ENCODE data around the gene ZNF772.
"Not testable (repeated sequence)": the region's sequence is repeated elsewhere in the genome, so short reads cannot be mapped to it uniquely, and the experiment has no call there.

The ZNF772 gene

GRCh38 chr19:57477191-57478008 is at the start of gene ZNF772:
ZNF772 (minus strand) TSS chr19:57477566; CDS start chr19:57477309, 257 bp downstream.
- H3K36me3 ChIP-seq (ENCODE audit: low read depth), result peaks cover 35% of the 10 kb centered on the region
- no peaks in the 10 kb centered on the region for H3K27me3 ChIP-seq (ENCODE audit: insufficient read depth, poor library complexity, severe bottlenecking)
- no peaks in the 10 kb centered on the region for H3K4me1 ChIP-seq (ENCODE audit: insufficient read depth, poor library complexity, severe bottlenecking)
- peak within 1 kb of the TSS; percentile 57 for H3K4me3 ChIP-seq (ENCODE audit: severe bottlenecking)
- ATAC-seq (ENCODE audit: low read depth), result peak; percentile 99
- TF ChIP-seq CTCF (IDR thresholded peaks at IDR 0.05; ENCODE audit: poor library complexity, severe bottlenecking), result peak; percentile 66
- peak within 1 kb of the TSS; percentile 4 for H3K27ac ChIP-seq (ENCODE audit: poor library complexity, severe bottlenecking)
- H3K9me3 ChIP-seq (ENCODE audit: severe bottlenecking), result peaks cover 31% of the 10 kb centered on the region
- DNase-seq (ENCODE audit: low spot score), result peak; percentile 85

- not testable (repeated sequence) for H3K4me1 ChIP-seq (ENCODE audit: insufficient read depth, poor library complexity, severe bottlenecking); H3K36me3 ChIP-seq (ENCODE audit: low read depth); H3K9me3 ChIP-seq (ENCODE audit: severe bottlenecking); H3K27ac ChIP-seq (ENCODE audit: poor library complexity, severe bottlenecking); DNase-seq (ENCODE audit: low spot score); H3K4me3 ChIP-seq (ENCODE audit: severe bottlenecking); H3K27me3 ChIP-seq (ENCODE audit: insufficient read depth, poor library complexity, severe bottlenecking); ATAC-seq (ENCODE audit: low read depth)
These were observed 40.7 kb upstream of the ZNF772 start for GRCh38 chr19:57518021-57518420.

- TF ChIP-seq CTCF (IDR thresholded peaks at IDR 0.05; ENCODE audit: poor library complexity, severe bottlenecking), result no peak
- Histone ChIP-seq H3K4me1 (ENCODE audit: insufficient read depth, poor library complexity, severe bottlenecking) (no peaks in the 10 kb centered on the region), H3K4me3 (ENCODE audit: severe bottlenecking) (no peak overlapping the region), H3K36me3 (ENCODE audit: low read depth) (no peaks in the 10 kb centered on the region), H3K27me3 (ENCODE audit: insufficient read depth, poor library complexity, severe bottlenecking) (no peaks in the 10 kb centered on the region), H3K9me3 (ENCODE audit: severe bottlenecking) (peaks cover 14% of the 10 kb centered on the region), H3K27ac (ENCODE audit: poor library complexity, severe bottlenecking) (no peak overlapping the region)
- DNase-seq (ENCODE audit: low spot score) (no peak), ATAC-seq (ENCODE audit: low read depth) (no peak)
These were observed 37.9 kb upstream of the ZNF772 start for GRCh38 chr19:57515255-57515654.

GRCh38 chr19:57512845-57513244 is 35.5 kb upstream of the ZNF772 start:
- H3K9me3 ChIP-seq (ENCODE audit: severe bottlenecking), result peaks cover 14% of the 10 kb centered on the region
- no peak for TF ChIP-seq CTCF (IDR thresholded peaks at IDR 0.05; ENCODE audit: poor library complexity, severe bottlenecking)
- DNase-seq (ENCODE audit: low spot score), result no peak
- H3K4me1 ChIP-seq (ENCODE audit: insufficient read depth, poor library complexity, severe bottlenecking), result no peaks in the 10 kb centered on the region
- no peak overlapping the region for H3K27ac ChIP-seq (ENCODE audit: poor library complexity, severe bottlenecking)
- no peaks in the 10 kb centered on the region for H3K27me3 ChIP-seq (ENCODE audit: insufficient read depth, poor library complexity, severe bottlenecking)
- ATAC-seq (ENCODE audit: low read depth), result no peak
- H3K4me3 ChIP-seq (ENCODE audit: severe bottlenecking), result no peak overlapping the region
- no peaks in the 10 kb centered on the region; the same call in 1 of the 2 replicates for H3K36me3 ChIP-seq (ENCODE audit: low read depth)

- DNase-seq (ENCODE audit: low spot score) (no peak), ATAC-seq (ENCODE audit: low read depth) (no peak)
- peaks cover 14% of the 10 kb centered on the region for H3K9me3 ChIP-seq (ENCODE audit: severe bottlenecking)
- no peak overlapping the region for H3K4me3 ChIP-seq (ENCODE audit: severe bottlenecking)
- no peak overlapping the region for H3K27ac ChIP-seq (ENCODE audit: poor library complexity, severe bottlenecking)
- H3K27me3 ChIP-seq (ENCODE audit: insufficient read depth, poor library complexity, severe bottlenecking), result no peaks in the 10 kb centered on the region
- no peak for TF ChIP-seq CTCF (IDR thresholded peaks at IDR 0.05; ENCODE audit: poor library complexity, severe bottlenecking)
- no peaks in the 10 kb centered on the region for H3K4me1 ChIP-seq (ENCODE audit: insufficient read depth, poor library complexity, severe bottlenecking)
- H3K36me3 ChIP-seq (ENCODE audit: low read depth), result peaks cover 12% of the 10 kb centered on the region
These were observed 34.1 kb upstream of the ZNF772 start for GRCh38 chr19:57511484-57511883.
